ENCODE results near the gene GGA1. TPM values are rescaled to one million over a fixed set of nuclear protein-coding genes. Genes with fewer than 3 reads are reported as not detected.

The GGA1 gene
- total RNA-seq, 1 experiment from 2014 or later = 89.8 TPM

GRCh38 chr22:37638391-37639069, 29.9 kb downstream of the GGA1 start:
- TF ChIP-seq CTCF (IDR thresholded peaks at IDR 0.05; ENCODE audit: unreplicated experiment) = no peak
- intact Hi-C loops (cut with micrococcal nuclease; ENCODE audit: unreplicated experiment) = no loop called here
- Mint-ChIP-seq H3K27me3 (ENCODE audit: unreplicated experiment) (no peaks in the 10 kb centered on the region), H3K4me1 (ENCODE audit: low read depth, unreplicated experiment) (peaks cover 9% of the 10 kb centered on the region), H3K27ac (ENCODE audit: unreplicated experiment) (peak overlapping the region; percentile 27), H3K4me3 (ENCODE audit: low read depth, unreplicated experiment) (peak overlapping the region; percentile 72), H3K9me3 (ENCODE audit: low read depth, unreplicated experiment) (no peaks in the 10 kb centered on the region), H3K36me3 (ENCODE audit: insufficient read depth, unreplicated experiment) (peaks cover 57% of the 10 kb centered on the region)
- no peak for DNase-seq
- CTCF ChIA-PET = no interaction called here
- BruUV-seq (replicated peaks) = no TSS peak

GRCh38 chr22:37639070-37639760, 30.6 kb downstream of the GGA1 start, which contains the start of gene SH3BP1:
Gene SH3BP1 (plus strand): TSS chr22:37639669. CDS start chr22:37639788, 119 bp downstream.
- BruUV-seq (replicated peaks) = no TSS peak
- CTCF ChIA-PET = interaction anchor here (0.6 kb wide), 1 partner anchor 57 kb away, joined by 3 read pairs; the partner anchor contains the start of gene TRIOBP
- intact Hi-C loops (cut with micrococcal nuclease; ENCODE audit: unreplicated experiment) = no loop called here
- H3K27ac Mint-ChIP-seq (ENCODE audit: unreplicated experiment) = peak within 1 kb of the TSS; percentile 77
- peak within 1 kb of the TSS; percentile 72 for H3K4me3 Mint-ChIP-seq (ENCODE audit: low read depth, unreplicated experiment)
- H3K36me3 Mint-ChIP-seq (ENCODE audit: insufficient read depth, unreplicated experiment) = peaks cover 55% of the 10 kb centered on the region
- DNase-seq = peak; percentile 65
- no peaks in the 10 kb centered on the region for H3K27me3 Mint-ChIP-seq (ENCODE audit: unreplicated experiment)
- TF ChIP-seq CTCF (IDR thresholded peaks at IDR 0.05; ENCODE audit: unreplicated experiment) = no peak
- peaks cover 9% of the 10 kb centered on the region for H3K4me1 Mint-ChIP-seq (ENCODE audit: low read depth, unreplicated experiment)
- no peaks in the 10 kb centered on the region for H3K9me3 Mint-ChIP-seq (ENCODE audit: low read depth, unreplicated experiment)

- no peaks in the 10 kb centered on the region for H3K27me3 Mint-ChIP-seq (ENCODE audit: unreplicated experiment)
- BruUV-seq (replicated peaks) = no TSS peak
- peak overlapping the region; percentile 72 for H3K4me3 Mint-ChIP-seq (ENCODE audit: low read depth, unreplicated experiment)
- TF ChIP-seq CTCF (IDR thresholded peaks at IDR 0.05; ENCODE audit: unreplicated experiment) = no peak
- H3K9me3 Mint-ChIP-seq (ENCODE audit: low read depth, unreplicated experiment) = no peaks in the 10 kb centered on the region
- CTCF ChIA-PET = interaction anchor here (0.6 to 1.2 kb wide), 3 partner anchors 14 to 88 kb away, joined by 3 to 4 read pairs (median 3); partner anchors contain the start of gene TRIOBP
- intact Hi-C loops (cut with micrococcal nuclease; ENCODE audit: unreplicated experiment) = loop anchor here (10.0 kb wide), 1 partner anchor 155 kb away; no protein-coding TSS in a partner anchor
- peak overlapping the region; percentile 77 for H3K27ac Mint-ChIP-seq (ENCODE audit: unreplicated experiment)
- no peak for DNase-seq
- H3K4me1 Mint-ChIP-seq (ENCODE audit: low read depth, unreplicated experiment) = peaks cover 9% of the 10 kb centered on the region
- H3K36me3 Mint-ChIP-seq (ENCODE audit: insufficient read depth, unreplicated experiment) = peaks cover 52% of the 10 kb centered on the region
Measured at GRCh38 chr22:37639771-37640590, 31.3 kb downstream of the GGA1 start.

All from Calu3 (cell line).